Measurements from ENCODE around the gene PPRC1. TPM values are rescaled to one million over a fixed set of nuclear protein-coding genes. Genes with fewer than 3 reads are reported as not detected.
A peak's percentile ranks its signal among the peaks of the same experiment; 100 is the strongest.

The PPRC1 gene
- total and polyA plus RNA-seq, 2 donors (not counting 3 experiments of a cell fraction or from before 2014, with no cell fraction given): 27.0 to 49.9 TPM

GRCh38 chr10:102163342-102163989 lies 30.6 kb downstream of the PPRC1 start:
- Histone ChIP-seq H3K4me3 (replicated peaks in 1 of 3; ENCODE audit: insufficient read depth in 1 of 3, low read depth in 1 of 3, low read length in 3 of 3) (no peak overlapping the region), H3K36me3 (ENCODE audit: control insufficient read depth in 2 of 2, extremely low read depth in 1 of 2, insufficient read depth in 2 of 2, low read length in 2 of 2) (peaks cover 32 to 34% of the 10 kb centered on the region in 2 experiments), H4K20me1 (replicated peaks; ENCODE audit: control insufficient read depth, extremely low read depth, insufficient read depth, low read length) (no peaks in the 10 kb centered on the region), H3K27ac (ENCODE audit: insufficient read depth, low read depth, low read length) (no peak overlapping the region), H3K4me1 (ENCODE audit: control insufficient read depth, extremely low read depth, insufficient read depth, low read length) (no peaks in the 10 kb centered on the region), H3K4me2 (ENCODE audit: insufficient read depth, low read length) (no peak overlapping the region), H3K9me1 (replicated peaks; ENCODE audit: control insufficient read depth, extremely low read depth, insufficient read depth, low read length) (no peaks in the 10 kb centered on the region), H3K79me2 (ENCODE audit: control insufficient read depth, insufficient read depth, low read length) (no peaks in the 10 kb centered on the region), H3K9me3 (replicated peaks; ENCODE audit: control insufficient read depth, insufficient read depth, low read length) (no peaks in the 10 kb centered on the region), H3K27me3 (ENCODE audit: control insufficient read depth in 2 of 2, insufficient read depth in 2 of 2, low read length in 2 of 2) (no peaks in the 10 kb centered on the region), H2AFZ (ENCODE audit: low read depth, low read length) (no peak overlapping the region), H3K9ac (replicated peaks; ENCODE audit: extremely low read depth, insufficient read depth, low read length) (no peak overlapping the region)
- TF ChIP-seq POLR2A (IDR thresholded peaks at IDR 0.05; ENCODE audit: low read depth, low read length) (no peak), MAX (IDR thresholded peaks at IDR 0.05; ENCODE audit: insufficient read depth, insufficient read length) (no peak), FOS (IDR thresholded peaks at IDR 0.05; ENCODE audit: borderline replicate concordance, insufficient read depth, low read length) (no peak), POLR2AphosphoS5 (IDR thresholded peaks at IDR 0.05; ENCODE audit: insufficient read depth, low read depth, low read length) (no peak), GATA2 (IDR thresholded peaks at IDR 0.05; ENCODE audit: insufficient read depth, insufficient read length, low read depth, low read length) (no peak), CTCF (IDR thresholded peaks at IDR 0.05; ENCODE audit: extremely low read depth in 1 of 2, insufficient read depth in 1 of 2, low read depth in 1 of 2, low read length in 2 of 2) (no peak), MYC (IDR thresholded peaks at IDR 0.05; ENCODE audit: low read depth, low read length) (no peak), JUN (IDR thresholded peaks at IDR 0.05; ENCODE audit: borderline replicate concordance, insufficient read depth, insufficient read length, low read depth) (no peak), EZH2 (IDR thresholded peaks at IDR 0.05; ENCODE audit: borderline replicate concordance, low read depth, low read length, severe bottlenecking) (no peak)
- TSS peak; percentile 21 for BruUV-seq (replicated peaks)
- intact Hi-C loops (cut with micrococcal nuclease): loop anchor here (10.0 kb wide), 1 partner anchor 421 kb away; no protein-coding TSS in a partner anchor
- DNase-seq (ENCODE audit: low read depth, low spot score): no peak
- no peak for FAIRE-seq
- ChIA-PET CTCF (no interaction called here), POLR2A (no interaction called here)
- dilution Hi-C loops (cut with MboI; ENCODE audit: extremely low pct_ligation_motif_present, low sequenced_read_pairs): no loop called here

Data from endothelial cell of umbilical vein (primary cell).